Cardiac fibroblast (primary cell): Measurements from ENCODE around the gene UBE2J2.

ENCODE experiments used
- DNase-seq, 2 donors: peaks; one replicate each; pipeline versions ENCODE4 v3.0.0 to v3.0.0-alpha.2; 2010; ENCODE audit warnings: low read depth in 2 of 2
- H3K4me3 ChIP-seq, 2 donors: replicated peaks in 1 of 2; 1 replicate in 1 of 2; 2 replicates in 1 of 2; pipeline ENCODE4 v1.5.1; 2011; ENCODE audit warnings: low read depth in 2 of 2, low read length in 2 of 2, mild to moderate bottlenecking in 2 of 2, moderate library complexity in 1 of 2
- CTCF ChIP-seq: IDR thresholded peaks from one replicate; pipeline ENCODE4 v1.5.1; 2011; ENCODE audit warnings: low read depth, mild to moderate bottlenecking, low read length, inconsistent platforms

Gene UBE2J2

GRCh38 chr1:1225238-1225845 is 48.3 kb downstream of the UBE2J2 start:
- no peak overlapping the region for H3K4me3 ChIP-seq
- TF ChIP-seq CTCF = no peak

DNA sequence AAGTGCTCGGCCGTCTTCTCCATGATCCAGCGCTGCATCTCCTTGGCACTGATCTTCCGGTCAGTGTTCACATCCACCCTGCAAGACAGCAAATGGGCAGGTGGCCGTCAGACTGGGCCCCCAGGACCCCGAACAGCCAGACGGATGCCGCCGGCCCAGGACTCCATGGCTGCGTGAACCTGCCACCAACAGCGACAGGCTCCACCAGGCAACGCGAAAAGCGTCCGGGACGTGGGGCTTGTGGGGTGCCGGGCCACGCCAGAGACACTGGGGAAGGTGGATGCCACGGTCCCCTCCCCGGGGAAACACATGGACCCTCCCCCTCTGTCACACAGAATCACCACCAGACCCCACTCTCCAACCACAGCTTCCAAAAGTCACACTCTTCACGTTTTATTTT is 49.8 kb downstream of the UBE2J2 start:
- no peak overlapping the region for H3K4me3 ChIP-seq
- no peak for TF ChIP-seq CTCF
- DNase-seq = no peak

More at GRCh38 chr1:1225238-1225845, 48.3 kb downstream of the UBE2J2 start:
- DNase-seq = no peak

DNA sequence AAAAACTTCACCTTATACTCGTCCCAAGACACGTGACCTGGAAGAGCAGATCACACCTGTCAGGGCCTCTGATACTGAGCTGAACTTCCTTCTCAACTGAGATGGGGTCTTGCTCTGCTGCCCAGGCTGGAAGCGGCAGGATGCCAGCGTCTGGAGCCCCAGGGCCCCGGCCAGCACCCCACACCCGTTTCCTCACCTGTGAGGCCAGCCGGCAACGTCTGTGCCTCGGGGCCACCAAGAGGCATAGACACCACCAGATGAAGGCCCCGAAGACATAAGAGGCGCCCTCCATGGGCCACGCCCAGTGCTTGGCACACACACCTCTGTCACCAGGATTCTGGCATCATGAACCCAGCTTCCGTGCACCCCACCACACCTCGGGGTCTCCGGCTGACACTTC is 50.3 kb downstream of the UBE2J2 start:
- no peak for DNase-seq
- TF ChIP-seq CTCF = no peak
- H3K4me3 ChIP-seq = no peak overlapping the region

DNA sequence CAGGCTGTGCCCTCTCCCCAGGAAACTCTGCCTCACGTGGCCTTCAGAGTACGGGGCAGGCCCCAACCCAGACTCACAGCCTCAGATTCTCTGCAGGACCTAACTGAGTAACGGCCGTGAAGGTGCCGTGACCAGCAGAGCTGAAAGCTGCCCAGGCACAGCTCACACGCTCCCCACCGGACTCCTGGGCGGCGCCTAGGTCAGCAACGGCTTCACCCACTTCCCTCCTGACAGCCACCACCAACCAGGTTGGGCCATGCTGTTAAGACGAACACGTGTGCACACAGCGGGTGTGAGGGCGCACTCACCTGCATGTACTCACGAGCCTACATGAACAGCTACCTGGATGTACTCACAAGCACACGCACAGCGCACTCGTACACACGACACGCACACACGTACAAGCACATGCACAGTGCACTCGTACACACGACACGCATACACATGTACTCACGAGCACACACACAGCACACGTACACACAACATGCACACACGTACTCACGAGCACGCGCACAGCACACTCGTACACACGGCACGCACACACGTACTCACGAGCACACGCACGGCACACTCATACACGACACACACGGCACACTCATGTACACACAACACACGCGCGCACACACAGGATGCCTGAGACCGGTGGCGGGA is 51.0 kb downstream of the UBE2J2 start:
- TF ChIP-seq CTCF = no peak
- no peak overlapping the region for H3K4me3 ChIP-seq
- no peak for DNase-seq

GRCh38 chr1:1221887-1222574 is 51.6 kb downstream of the UBE2J2 start:
- no peak for TF ChIP-seq CTCF
- DNase-seq = no peak
- H3K4me3 ChIP-seq = no peak overlapping the region

GRCh38 chr1:1220197-1220596 is 53.5 kb downstream of the UBE2J2 start:
- no peak for TF ChIP-seq CTCF
- no peak for DNase-seq
- H3K4me3 ChIP-seq = no peak overlapping the region
